ENCODE data around the gene OR6B3. TPM values are rescaled to one million over a fixed set of nuclear protein-coding genes. Genes with fewer than 3 reads are reported as not detected.

The OR6B3 gene
- total RNA-seq, 3 donors from 2014 or later (not counting 1 experiment from before 2014, with no cell fraction given), result not detected

DNA sequence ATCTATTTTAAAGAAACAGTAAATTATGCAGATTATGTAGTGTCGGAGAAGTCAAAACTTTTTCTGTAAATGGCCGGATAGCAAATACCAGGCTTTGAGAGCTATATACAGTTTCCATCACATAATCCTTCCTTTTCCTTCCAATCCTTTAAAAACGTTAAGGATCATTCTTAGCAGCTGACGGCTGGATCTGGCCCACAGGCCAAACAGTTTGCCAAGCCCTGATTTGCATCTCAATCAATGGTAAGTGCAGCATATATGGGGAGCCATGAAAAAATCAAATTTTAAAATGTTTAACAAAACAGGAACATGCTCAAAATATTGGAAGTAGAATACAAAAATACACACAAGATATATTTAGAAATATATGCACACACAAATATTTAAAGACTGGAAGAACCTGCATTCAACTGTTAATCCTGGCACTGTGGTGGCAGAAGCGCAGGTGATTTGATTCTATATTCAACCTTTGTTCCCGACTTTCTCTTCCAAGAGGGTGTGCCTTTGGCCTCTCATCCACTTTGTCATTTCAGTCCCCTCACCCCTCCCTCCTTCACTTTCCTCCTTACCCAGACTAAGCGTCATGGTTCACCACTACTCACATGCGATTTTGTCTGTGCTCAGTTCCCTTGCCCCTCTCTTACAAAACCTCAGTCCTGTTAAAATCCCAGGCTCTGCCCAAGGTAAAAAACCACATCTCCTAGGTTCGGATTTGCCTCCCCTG, 55.5 kb downstream of the OR6B3 start:
- Mint-ChIP-seq H3K4me3 (no peak overlapping the region), H3K27me3 (ENCODE audit: low read depth in 2 of 2) (no peaks in the 10 kb centered on the region), H3K4me1 (peaks cover 0 to 7% of the 10 kb centered on the region in 2 donors), H3K36me3 (peaks cover 11% of the 10 kb centered on the region), H3K9me3 (no peaks in the 10 kb centered on the region), H3K27ac (no peak overlapping the region)
- Histone ChIP-seq H3K4me3 (ENCODE audit: low read length) (no peak overlapping the region), H3K27ac (ENCODE audit: low read length) (no peak overlapping the region), H3K9me3 (ENCODE audit: control insufficient read depth, insufficient read depth, low read length) (no peaks in the 10 kb centered on the region), H3K4me1 (ENCODE audit: control insufficient read depth, insufficient read depth, low read length) (no peaks in the 10 kb centered on the region), H3K36me3 (ENCODE audit: control insufficient read depth, insufficient read depth, low read length) (peaks cover 27% of the 10 kb centered on the region), H3K27me3 (ENCODE audit: control insufficient read depth, insufficient read depth, low read length) (no peaks in the 10 kb centered on the region)
- intact Hi-C loops (cut with micrococcal nuclease), result no loop called here
- no peak for ATAC-seq
- DNase-seq, result no peak
- TF ChIP-seq, protein P1, sequence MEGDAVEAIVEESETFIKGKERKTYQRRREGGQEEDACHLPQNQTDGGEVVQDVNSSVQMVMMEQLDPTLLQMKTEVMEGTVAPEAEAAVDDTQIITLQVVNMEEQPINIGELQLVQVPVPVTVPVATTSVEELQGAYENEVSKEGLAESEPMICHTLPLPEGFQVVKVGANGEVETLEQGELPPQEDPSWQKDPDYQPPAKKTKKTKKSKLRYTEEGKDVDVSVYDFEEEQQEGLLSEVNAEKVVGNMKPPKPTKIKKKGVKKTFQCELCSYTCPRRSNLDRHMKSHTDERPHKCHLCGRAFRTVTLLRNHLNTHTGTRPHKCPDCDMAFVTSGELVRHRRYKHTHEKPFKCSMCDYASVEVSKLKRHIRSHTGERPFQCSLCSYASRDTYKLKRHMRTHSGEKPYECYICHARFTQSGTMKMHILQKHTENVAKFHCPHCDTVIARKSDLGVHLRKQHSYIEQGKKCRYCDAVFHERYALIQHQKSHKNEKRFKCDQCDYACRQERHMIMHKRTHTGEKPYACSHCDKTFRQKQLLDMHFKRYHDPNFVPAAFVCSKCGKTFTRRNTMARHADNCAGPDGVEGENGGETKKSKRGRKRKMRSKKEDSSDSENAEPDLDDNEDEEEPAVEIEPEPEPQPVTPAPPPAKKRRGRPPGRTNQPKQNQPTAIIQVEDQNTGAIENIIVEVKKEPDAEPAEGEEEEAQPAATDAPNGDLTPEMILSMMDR (IDR thresholded peaks at IDR 0.05), result no peak
- WGBS (ENCODE audit: insufficient coverage), result 91% methylated on average over 9 of the region's 9 CpGs

Other genes with a start within 250 kb of the OR6B3 start
- gene NDUFA10, start 28.2 kb downstream of the OR6B3 start, total RNA-seq, result 100 to 1,000 TPM in 2 of 3 donors, 10 to 100 TPM in 1; 90.6 to 146 (median 107) TPM
- gene OR6B2, start 23.1 kb downstream of the OR6B3 start, total RNA-seq, result not detected
- gene COPS9, start 82.8 kb upstream of the OR6B3 start, total RNA-seq, result 10 to 100 TPM; 51.5 to 76.5 (median 53.5) TPM
- not detected for gene OTOS, start 87.1 kb upstream of the OR6B3 start, total RNA-seq

All from natural killer cell (primary cell).